ENCODE results near the gene SLC30A4. TPM values are rescaled to one million over a fixed set of nuclear protein-coding genes. Genes with fewer than 3 reads are reported as not detected.

The SLC30A4 gene
- total and polyA plus RNA-seq, 12 donors = 1.4 to 4.5 (median 3.0) TPM

DNA sequence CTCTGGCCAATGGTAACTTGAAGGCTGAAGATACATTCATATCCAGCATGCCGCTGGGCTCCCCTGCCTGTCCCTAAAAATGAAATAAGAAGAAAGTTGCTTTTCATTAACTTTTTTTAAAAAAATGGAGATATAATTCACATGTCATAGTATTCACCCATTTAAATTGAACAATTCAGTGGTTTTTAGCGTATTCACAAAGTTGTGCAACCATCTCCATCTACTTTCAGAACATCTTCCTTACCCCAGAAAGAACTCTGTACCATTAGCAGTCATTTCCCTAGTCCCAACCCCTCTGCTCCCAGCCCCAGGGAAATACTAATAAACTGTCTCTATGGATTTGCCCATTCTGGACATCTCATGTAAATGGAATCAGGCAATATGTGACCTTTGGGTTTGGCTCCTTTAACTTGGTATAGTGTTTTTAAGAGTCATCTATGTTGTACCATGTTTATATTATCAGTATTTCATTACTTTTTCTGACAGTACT is 88.4 kb downstream of the SLC30A4 start:
- DNase-seq (no peak), ATAC-seq (no peak)
- Histone ChIP-seq H3K9me3 (no peaks in the 10 kb centered on the region), H3K4me1 (peaks cover 0 to 10% (median 6%) of the 10 kb centered on the region in 9 donors), H3K36me3 (no peaks in the 10 kb centered on the region), H3K27me3 (peaks cover 0 to 9% (median 7%) of the 10 kb centered on the region in 7 donors), H3K4me3 (no peak overlapping the region), H3K27ac (no peak overlapping the region)
- intact Hi-C loops (cut with DNase I) = no loop called here
- 94 to 96% methylated on average over 2 of the region's 2 CpGs for WGBS, 2 donors
- no peak for TF ChIP-seq CTCF (IDR thresholded peaks at IDR 0.05)

DNA sequence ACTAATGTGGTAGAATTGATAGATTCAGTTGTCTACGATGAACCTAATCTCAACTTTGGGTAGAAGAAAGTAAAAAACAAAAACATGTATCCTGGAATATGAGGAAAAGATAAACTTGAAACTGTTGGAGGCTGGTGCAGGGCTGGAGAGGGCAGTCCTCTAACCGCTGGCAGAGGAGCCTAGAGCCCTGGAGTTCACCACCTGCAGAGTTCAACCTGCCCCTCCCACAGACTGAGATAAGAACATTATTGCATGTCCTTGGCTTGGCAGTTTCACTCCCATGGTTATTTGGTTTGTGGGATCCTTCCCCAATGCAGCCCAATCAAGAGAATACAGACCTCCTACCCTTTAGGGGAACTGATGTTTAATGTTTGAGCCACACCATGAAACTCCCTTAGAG is 91.0 kb downstream of the SLC30A4 start:
- intact Hi-C loops (cut with DNase I) = loop anchor here in 2 of 10 donors (2.0 kb wide), 1 partner anchor 25 kb away; no protein-coding TSS in a partner anchor
- 85 to 86% methylated on average over 2 of the region's 2 CpGs for WGBS, 2 donors
- H3K27ac ChIP-seq = no peak overlapping the region

DNA sequence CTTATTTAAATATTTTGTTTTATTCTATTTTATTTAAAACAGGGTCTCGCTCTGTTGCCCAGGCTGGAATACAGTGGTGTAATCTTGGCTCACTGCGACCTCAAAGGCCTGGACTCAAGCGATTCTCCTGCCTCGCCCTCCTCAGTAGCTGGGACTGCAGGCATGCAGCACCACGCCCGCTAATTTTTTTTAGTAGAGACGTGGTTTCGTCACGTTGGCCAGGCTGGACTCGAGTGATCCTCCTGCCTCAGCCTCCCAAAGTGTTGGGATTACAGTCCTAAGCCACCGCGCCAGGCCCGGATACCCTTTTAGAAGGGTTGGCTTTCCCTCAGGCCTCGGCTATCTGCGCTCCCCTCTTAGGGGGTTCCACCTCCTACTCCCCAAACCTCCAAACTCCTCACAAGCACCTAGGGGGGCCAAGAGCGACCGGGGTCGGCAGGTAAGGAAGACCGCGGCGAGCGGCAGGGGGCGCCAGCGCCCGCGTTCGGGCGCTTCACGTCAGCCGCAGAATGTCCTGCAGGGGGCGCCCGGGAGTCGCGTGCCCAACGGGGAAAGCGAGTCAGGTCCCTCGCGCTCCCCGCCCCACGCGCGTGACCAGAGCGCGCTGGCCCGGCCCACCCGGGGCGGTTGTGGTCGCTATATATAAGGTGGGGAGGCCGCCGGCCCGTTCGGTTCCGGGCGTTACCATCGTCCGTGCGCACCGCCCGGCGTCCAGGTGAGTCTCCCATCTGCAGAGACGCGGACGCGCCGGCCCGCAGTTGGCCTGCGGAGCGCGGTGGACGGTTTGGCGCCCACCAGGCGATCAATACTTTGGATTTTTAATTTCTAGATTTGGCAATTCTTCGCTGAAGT is 92.4 kb downstream of the SLC30A4 start:
- Histone ChIP-seq H3K36me3 (no peaks in the 10 kb centered on the region), H3K9me3 (no peaks in the 10 kb centered on the region), H3K27me3 (peaks cover 0 to 9% (median 7%) of the 10 kb centered on the region in 7 donors), H3K4me3 (peak overlapping the region in 9 of 10 donors; percentile 4 to 53 (median 48)), H3K4me1 (peaks cover 0 to 10% (median 6%) of the 10 kb centered on the region in 9 donors), H3K27ac (peak overlapping the region in 1 of 10 donors; percentile 41)
- peak; percentile 57 to 87 (median 68) for ATAC-seq
- peak; percentile 90 to 100 (median 96) for TF ChIP-seq CTCF (IDR thresholded peaks at IDR 0.05)
- intact Hi-C loops (cut with DNase I) = loop anchor here in 5 of 10 donors (1.0 to 2.0 kb wide), 3 partner anchors 27 to 28 kb away; no protein-coding TSS in a partner anchor
- peak; percentile 42 to 79 for DNase-seq
- WGBS, 2 donors = 13 to 14% methylated on average over 73 of the region's 73 CpGs

More for the DNA sequence above, 91.0 kb downstream of the SLC30A4 start:
- H3K4me1 ChIP-seq = peaks cover 0 to 10% (median 6%) of the 10 kb centered on the region in 9 donors
- H3K27me3 ChIP-seq = peaks cover 0 to 9% (median 7%) of the 10 kb centered on the region in 7 donors
- H3K4me3 ChIP-seq = no peak overlapping the region
- DNase-seq = no peak
- H3K36me3 ChIP-seq = no peaks in the 10 kb centered on the region
- H3K9me3 ChIP-seq = no peaks in the 10 kb centered on the region
- TF ChIP-seq CTCF (IDR thresholded peaks at IDR 0.05) = no peak
- ATAC-seq = no peak

Other genes starting within 250 kb of the SLC30A4 start
- gene GATM, start 144.2 kb downstream of the SLC30A4 start, total RNA-seq = 10 to 100 TPM in 9 of 10 donors, 1 to 10 TPM in 1; 9.6 to 97.8 (median 30.8) TPM
- gene GATM, start 144.2 kb downstream of the SLC30A4 start, polyA plus RNA-seq = 1 to 10 TPM; 4.7 to 8.6 TPM
- gene BLOC1S6, start 64.6 kb upstream of the SLC30A4 start, total RNA-seq = 10 to 100 TPM; 24.8 to 33.9 (median 28.5) TPM
- gene BLOC1S6, start 64.6 kb upstream of the SLC30A4 start, polyA plus RNA-seq = 10 to 100 TPM in 1 of 2 donors, 1 to 10 TPM in 1; 8.6 to 11.0 TPM
- 10 to 100 TPM; 13.9 to 41.8 (median 17.5) TPM for gene SQOR, start 112.3 kb upstream of the SLC30A4 start, total RNA-seq
- 10 to 100 TPM; 10.3 to 12.7 TPM for gene SQOR, start 112.3 kb upstream of the SLC30A4 start, polyA plus RNA-seq

Data from heart right ventricle (tissue), 16 donors.